NOMO-1 treated with dmso at 0.1 percent for 144 hours (cell line): ENCODE measurements around the gene RAB23.
"Not testable (repeated sequence)": the region's sequence is repeated elsewhere in the genome, so short reads cannot be mapped to it uniquely, and the experiment has no call there.

ENCODE experiments used
- DNase-seq: peaks from one replicate; lab custom pipeline; 2025; ENCODE audit not compliant: unreplicated experiment; lab: John Stamatoyannopoulos, UW

Gene RAB23

GRCh38 chr6:57243526-57243925 is 21.4 kb upstream of the RAB23 start:
- DNase-seq = not testable (repeated sequence)

- no peak for DNase-seq
Measured at GRCh38 chr6:57242505-57242904, 20.4 kb upstream of the RAB23 start.

- DNase-seq = no peak
Measured at GRCh38 chr6:57226221-57226620, 4.1 kb upstream of the RAB23 start.

- DNase-seq = no peak
Measured at GRCh38 chr6:57224769-57225515, 2.8 kb upstream of the RAB23 start.

GRCh38 chr6:57222743-57223077 is 603 bp upstream of the RAB23 start:
- no peak for DNase-seq

GRCh38 chr6:57221191-57221935 is 744 bp downstream of the RAB23 start:
- DNase-seq = no peak

- DNase-seq = no peak
Measured at GRCh38 chr6:57220083-57220703, 1.9 kb downstream of the RAB23 start.

GRCh38 chr6:57217270-57217669 is 4.8 kb downstream of the RAB23 start:
- no peak for DNase-seq

- DNase-seq = no peak
Measured at GRCh38 chr6:57216235-57217101, 5.6 kb downstream of the RAB23 start.

- no peak for DNase-seq
Measured at GRCh38 chr6:57215260-57215659, 6.8 kb downstream of the RAB23 start.

GRCh38 chr6:57210060-57210459 is 12.0 kb downstream of the RAB23 start:
- DNase-seq = no peak

- DNase-seq = no peak
Measured at GRCh38 chr6:57209030-57209429, 13.1 kb downstream of the RAB23 start.

GRCh38 chr6:57207872-57208271 is 14.2 kb downstream of the RAB23 start:
- no peak for DNase-seq

GRCh38 chr6:57207141-57207540 is 15.0 kb downstream of the RAB23 start:
- no peak for DNase-seq

GRCh38 chr6:57205550-57206328 is 16.4 kb downstream of the RAB23 start:
- DNase-seq = no peak

- DNase-seq = no peak
Measured at GRCh38 chr6:57201718-57202117, 20.4 kb downstream of the RAB23 start.

GRCh38 chr6:57198926-57199636 is 23.0 kb downstream of the RAB23 start:
- no peak for DNase-seq

GRCh38 chr6:57195457-57195856 is 26.6 kb downstream of the RAB23 start:
- DNase-seq = no peak

- no peak for DNase-seq
Measured at GRCh38 chr6:57193177-57193576, 28.9 kb downstream of the RAB23 start.

- no peak for DNase-seq
Measured at GRCh38 chr6:57190140-57190539, 32.0 kb downstream of the RAB23 start.
